ENCODE data around the gene SUN1.
"Not testable (repeated sequence)": the region's sequence is repeated elsewhere in the genome, so short reads cannot be mapped to it uniquely, and the experiment has no call there.

Gene SUN1

DNA sequence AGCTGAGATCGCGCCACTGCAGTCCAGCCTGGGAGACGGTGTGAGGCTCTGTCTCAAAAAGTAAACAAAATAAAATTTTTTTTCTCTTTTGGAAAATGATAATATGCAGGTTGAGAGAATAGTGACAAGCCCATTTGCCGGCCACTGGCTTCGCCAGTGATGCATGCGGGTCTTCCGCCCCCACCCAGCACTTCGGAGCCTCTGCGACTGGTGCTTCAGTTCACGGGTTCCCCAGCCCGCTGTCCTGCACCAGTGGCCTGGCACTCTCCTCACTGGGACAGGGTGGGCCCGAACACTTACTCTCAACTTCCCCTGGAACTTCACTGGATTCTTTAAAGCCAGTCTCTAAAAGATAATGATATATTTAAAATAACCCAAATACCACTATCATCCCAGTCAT, 2.7 kb downstream of the SUN1 start:
- DNase-seq: no peak

DNA sequence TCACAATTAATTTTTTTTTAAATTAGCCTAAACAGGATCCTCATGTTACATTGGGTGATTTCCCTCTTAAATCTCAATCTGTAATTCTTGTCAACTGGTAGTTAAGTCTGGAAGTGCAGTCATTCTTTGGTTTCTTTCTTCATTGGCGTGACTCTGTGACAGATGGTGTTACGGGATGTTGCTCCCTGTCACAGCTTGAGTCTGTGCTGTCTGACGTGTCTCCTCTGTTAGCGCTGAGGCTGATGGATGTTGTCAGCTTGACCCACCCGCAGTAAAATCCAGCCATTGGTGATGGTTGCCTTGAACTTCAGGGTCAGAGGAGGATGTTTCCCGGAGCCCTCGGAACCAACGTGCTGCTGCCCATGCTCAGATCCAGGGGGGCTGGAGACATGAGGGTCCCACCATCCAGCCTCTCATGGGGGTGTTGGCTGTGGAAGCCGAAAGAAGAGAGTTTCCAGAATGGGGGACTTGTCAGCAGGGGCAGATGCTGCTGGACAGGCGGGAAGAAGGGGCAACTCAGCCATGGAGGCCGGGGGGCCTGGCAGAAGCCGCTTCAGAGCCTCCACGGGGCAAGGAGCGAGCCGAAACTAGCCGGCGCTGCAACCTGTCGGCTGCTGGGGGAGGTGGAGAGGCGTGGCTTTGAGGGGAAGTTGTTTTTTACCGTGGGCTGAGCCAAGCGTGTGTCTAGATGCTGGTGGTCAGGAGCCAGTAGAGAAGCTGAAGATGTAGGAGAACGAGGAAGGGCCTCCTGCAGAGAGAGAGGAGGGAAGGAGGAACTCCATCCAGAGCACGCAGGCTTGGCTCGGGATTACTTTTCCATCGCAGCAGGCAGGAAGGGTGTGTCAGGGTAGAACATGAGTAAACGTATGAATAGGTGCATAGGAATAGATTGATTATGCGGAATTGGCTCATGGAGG, 3.5 kb downstream of the SUN1 start:
- no peak for DNase-seq

- no peak for DNase-seq
Measured at GRCh38 chr7:836429-836828, 4.2 kb downstream of the SUN1 start.

- no peak for DNase-seq
Measured at GRCh38 chr7:837001-837400, 4.7 kb downstream of the SUN1 start.

DNA sequence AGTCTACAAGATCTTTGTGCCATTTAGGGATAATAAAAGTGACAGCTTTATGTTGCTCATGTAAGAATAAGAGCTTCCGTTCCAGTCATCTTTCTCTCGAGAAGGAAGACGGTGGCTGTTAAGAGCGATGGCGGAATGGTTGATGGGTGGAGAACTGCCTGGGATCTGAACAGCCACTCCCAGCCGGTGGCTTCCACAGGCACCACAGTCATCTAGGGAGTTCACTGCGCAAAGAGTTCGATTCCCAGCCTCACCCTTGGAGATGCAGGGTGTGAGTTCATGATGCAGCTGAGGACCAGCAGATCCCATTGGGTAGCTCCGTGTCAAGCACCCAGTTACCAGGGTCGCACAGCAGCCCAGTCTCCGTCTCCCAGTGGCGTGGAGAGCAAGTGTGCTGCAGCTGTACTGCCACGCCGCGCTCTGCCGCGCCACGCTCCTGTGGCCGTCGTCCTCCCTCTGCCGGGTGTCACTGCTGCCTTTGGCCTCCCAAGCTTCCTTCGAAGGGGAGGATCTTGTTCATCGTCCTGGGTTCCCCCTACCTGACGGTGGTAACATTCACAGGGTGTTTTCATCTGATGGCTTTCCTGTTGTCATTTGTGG, 7.8 kb downstream of the SUN1 start:
- no peak for DNase-seq

- no peak for DNase-seq
Measured at GRCh38 chr7:841943-842342, 9.7 kb downstream of the SUN1 start.

DNA sequence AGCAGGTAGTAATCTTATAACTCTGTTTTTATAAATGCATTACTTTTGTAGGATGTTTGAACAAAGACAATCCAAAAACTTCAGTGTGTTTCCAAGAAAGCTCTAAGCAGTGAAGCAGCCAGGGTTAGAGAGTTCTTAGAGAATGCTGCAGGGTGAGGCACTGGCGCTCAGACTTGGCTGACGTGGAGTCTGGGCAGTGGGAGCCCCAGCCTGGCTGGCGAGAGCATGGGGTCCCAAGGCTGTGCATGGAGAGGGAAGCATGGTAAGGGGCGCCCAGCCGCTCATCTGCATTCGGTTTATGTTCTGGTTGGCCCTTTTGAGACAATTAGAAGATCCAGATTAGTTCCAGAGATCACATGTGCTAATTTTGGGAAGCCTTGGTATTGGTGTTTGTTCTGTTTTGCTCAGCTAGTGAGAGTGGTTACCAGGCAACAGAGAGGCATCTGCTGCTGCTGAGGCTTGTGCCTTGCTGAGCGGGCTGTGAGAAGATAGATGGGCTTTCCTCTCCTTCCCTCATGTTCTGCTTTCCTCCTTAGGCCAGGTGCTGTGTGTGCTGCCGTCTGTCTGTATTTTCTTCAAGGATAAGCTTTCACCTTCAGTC, 10.3 kb downstream of the SUN1 start:
- no peak for DNase-seq

DNA sequence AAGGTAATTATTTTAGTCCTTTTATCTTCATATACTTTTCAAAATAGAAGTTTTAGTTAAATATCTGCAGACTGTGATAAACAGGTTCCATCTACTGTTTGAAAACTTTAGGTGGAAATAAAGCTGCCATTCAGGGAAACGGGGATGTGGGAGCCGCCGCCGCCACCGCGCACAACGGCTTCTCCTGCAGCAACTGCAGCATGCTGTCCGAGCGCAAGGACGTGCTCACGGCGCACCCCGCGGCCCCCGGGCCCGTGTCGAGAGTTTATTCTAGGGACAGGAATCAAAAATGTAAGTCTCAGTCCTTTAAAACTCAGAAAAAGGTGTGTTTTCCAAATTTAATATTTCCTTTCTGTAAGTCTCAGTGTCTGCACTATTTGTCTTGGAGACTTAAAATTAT, 11.0 kb downstream of the SUN1 start:
- DNase-seq: no peak

DNA sequence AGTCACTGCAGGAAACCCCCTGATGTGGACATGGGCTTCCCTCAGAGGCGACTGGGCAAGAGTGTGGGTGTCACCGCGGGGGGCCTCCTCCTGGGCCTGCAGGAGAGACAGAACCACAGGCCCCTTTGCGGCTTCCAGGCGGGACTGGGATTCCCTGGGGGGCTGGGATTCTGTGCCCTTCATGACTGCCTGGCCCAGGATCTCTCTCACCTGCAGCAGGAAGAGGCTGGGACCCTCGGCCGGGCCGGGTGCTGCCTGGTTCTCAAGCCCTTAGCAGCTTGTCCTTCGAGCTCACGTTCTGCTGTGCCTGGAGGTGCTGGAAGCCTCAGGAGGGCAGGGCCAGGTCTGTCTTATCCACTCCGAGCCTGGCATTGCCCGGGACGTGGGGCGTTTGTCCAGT, 11.8 kb downstream of the SUN1 start:
- DNase-seq: no peak

GRCh38 chr7:844514-844913, 12.2 kb downstream of the SUN1 start:
- no peak for DNase-seq

DNA sequence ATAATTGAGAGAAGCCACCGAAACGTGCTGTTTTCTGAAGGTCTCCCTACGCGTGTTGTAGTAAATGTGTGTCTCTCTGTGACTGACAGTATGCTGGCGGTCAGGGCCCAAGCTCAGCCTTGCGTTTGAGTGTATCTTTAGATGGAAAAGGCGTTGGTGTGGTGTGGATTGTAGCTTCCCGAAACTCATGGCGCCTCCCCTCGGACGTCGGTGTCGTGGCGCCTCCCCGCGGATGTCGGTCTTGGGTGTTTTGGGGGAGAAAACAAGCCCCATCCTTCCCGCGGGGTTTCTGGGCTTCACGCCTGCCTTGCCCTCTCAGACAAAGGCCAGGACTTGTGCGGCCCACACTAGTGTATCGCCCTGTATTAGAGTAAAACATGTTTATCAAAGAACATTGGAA, 12.8 kb downstream of the SUN1 start:
- DNase-seq: no peak

- no peak for DNase-seq
Measured at GRCh38 chr7:845731-846130, 13.5 kb downstream of the SUN1 start.

- DNase-seq: not testable (repeated sequence)
Measured at GRCh38 chr7:846958-847650, 14.8 kb downstream of the SUN1 start.

DNA sequence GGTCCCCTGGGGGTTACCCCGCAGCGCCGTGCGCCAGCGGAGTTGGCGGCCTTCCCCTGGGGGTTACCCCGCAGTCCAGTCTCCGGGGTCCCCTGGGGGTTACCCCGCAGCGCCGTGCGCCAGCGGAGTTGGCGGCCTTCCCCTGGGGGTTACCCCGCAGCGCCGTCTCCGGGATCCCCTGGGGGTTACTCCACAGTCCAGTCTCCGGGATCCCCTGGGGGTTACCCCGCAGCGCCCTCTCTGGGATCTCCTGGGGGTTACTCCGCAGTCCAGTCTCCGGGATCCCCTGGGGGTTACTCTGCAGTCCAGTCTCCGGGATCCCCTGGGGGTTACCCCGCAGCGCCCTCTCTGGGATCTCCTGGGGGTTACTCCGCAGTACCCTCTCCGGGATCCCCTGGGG, 15.5 kb downstream of the SUN1 start:
- not testable (repeated sequence) for DNase-seq

DNA sequence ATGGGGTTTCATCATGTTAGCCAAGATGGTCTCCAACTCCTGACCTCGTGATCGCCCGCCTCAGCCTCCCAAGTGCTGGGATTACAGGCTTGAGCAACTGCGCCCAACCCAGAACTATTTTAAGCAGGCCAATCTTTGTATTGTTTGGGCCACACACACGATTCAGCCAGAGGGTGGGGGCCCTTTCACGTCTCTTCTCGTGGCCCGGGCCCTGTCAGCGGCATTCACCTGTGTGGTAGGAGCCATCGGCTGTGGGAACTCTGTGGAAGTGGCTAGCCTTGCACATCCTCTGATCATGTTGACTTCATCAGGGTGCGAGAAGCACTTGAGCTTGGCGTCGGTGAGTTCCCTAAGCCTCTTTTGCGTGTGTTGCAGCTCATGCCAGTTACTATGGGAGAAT, 16.9 kb downstream of the SUN1 start:
- no peak for DNase-seq

GRCh38 chr7:849781-850180, 17.5 kb downstream of the SUN1 start:
- no peak for DNase-seq

GRCh38 chr7:851204-851603, 18.9 kb downstream of the SUN1 start:
- DNase-seq: no peak

- DNase-seq: no peak
Measured at GRCh38 chr7:853366-854117, 21.3 kb downstream of the SUN1 start.

- no peak for DNase-seq
Measured at GRCh38 chr7:854118-854775, 22.0 kb downstream of the SUN1 start.

DNA sequence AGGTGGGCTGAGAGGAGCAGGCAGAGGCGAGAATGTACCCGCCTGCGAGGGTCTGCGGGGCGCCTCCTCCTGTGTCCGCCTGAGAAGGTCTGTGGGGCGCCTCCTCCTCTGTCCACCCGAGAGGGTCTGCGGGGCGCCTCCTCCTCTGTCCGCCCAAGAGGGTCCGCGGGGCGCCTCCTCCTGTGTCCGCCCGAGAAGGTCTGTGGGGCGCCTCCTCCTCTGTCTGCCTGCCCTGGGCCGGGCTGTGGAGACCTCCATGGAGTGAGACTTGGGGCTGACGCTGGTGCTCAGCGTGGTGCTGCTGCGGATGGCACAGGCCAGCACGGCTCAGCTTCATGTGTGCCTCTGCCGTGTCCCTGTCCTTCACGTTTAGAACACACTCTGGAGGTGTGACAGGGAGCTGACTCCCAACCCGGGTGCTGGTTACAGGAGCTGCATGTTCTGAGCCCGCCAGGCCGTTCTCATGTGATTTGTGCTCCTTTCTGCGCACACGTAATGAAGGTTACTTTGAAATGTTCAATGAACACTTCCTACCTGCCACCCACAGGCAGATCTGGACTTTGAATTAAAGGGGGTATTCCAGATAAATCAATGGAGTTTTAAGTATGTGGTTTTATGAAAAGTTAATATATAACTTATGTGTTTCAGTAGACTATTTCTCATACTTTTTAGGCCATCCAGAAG, 23.6 kb downstream of the SUN1 start:
- DNase-seq: no peak

DNA sequence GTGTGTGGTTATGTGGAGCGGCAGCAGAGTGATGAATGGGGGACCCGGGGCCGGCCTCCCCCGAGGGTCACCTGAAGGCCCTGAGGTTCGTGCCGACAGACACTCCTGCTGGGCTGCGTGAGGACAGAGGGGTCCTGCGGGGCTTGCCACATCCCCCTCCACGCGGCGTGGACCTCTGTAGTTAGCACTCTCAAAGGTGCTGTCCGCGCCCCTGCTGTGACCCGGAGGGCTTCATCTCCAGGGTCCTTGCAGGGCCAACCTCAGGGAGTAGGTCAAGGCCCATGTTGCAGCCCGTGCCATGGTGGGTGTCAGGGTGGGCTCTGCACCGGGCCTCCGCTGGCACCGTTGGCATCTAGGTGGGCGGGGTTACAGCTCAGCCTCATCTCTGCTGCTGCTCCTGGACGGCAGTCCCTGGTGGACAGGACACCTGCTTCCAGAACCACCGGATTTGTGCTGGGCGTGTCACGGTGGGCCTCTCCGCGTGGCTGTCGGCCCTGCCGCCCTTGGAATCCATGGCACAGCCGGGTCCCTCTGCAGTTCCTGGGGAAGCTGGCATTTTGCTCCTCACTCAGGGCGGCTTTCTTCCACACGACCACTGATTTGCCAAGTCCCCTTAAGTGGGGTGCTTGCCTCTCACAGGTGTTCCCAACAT, 24.3 kb downstream of the SUN1 start:
- DNase-seq: no peak

Data from activated T-cell treated with anti-CD3 and anti-CD28 coated beads, Interleukin-2, amount 50 U/mL, for 48 hours (primary cell).